Esophagus (tissue), 2 donors: Measurements from ENCODE around the gene DNAH11. TPM values are rescaled to one million over a fixed set of nuclear protein-coding genes. Genes with fewer than 3 reads are reported as not detected.

Source experiments
- H3K27ac ChIP-seq, 2 donors: one replicate each; pipeline ENCODE4 v1.5.1; 2013; ENCODE audit warnings: low read depth in 2 of 2, mild to moderate bottlenecking in 2 of 2, inconsistent platforms in 1 of 2, low read length in 1 of 2, moderate library complexity in 1 of 2
- H3K27me3 ChIP-seq, 2 donors: one replicate each; pipeline ENCODE4 v1.6.1; 2013; ENCODE audit warnings: low read length in 2 of 2, control low read depth in 1 of 2, mild to moderate bottlenecking in 1 of 2; ENCODE audit not compliant: insufficient read depth in 2 of 2, control insufficient read depth in 1 of 2
- H3K36me3 ChIP-seq, 2 donors: one replicate each; pipeline ENCODE4 v1.6.1; 2013; ENCODE audit warnings: low read length in 1 of 2; ENCODE audit not compliant: control insufficient read depth in 2 of 2, insufficient read depth in 2 of 2
- H3K4me1 ChIP-seq, 2 donors: one replicate each; pipeline ENCODE4 v1.6.1; 2013; ENCODE audit warnings: low read length in 1 of 2; ENCODE audit not compliant: control insufficient read depth in 2 of 2, insufficient read depth in 2 of 2
- H3K4me3 ChIP-seq, 2 donors: one replicate each; pipeline ENCODE4 v1.5.1; 2013; ENCODE audit warnings: low read length in 2 of 2, mild to moderate bottlenecking in 2 of 2, low read depth in 1 of 2, moderate library complexity in 1 of 2
- H3K9me3 ChIP-seq, 2 donors: one replicate each; pipeline ENCODE4 v1.6.1; 2013; ENCODE audit warnings: mild to moderate bottlenecking in 2 of 2, low read depth in 1 of 2, low read length in 1 of 2, moderate library complexity in 1 of 2; ENCODE audit not compliant: control insufficient read depth in 2 of 2, insufficient read depth in 1 of 2
- WGBS, 2 donors: extraction: QIAGEN DNeasy Blood & Tissue Kit; methylation state at CpG; one replicate each; pipeline ENCODE4 v1.1.7; 2013; 5-methylcytosine and 5-hydroxymethylcytosine counted together
- polyA plus RNA-seq, 2 donors: library from polyadenylated mRNA; stranded (reverse); fragments of 200-250 nt; gene quantifications; one replicate each; pipeline ENCODE4 v1.2.3, GENCODE V29; 2013
- donor health status: healthy with polysubstance abuse.
- donor health status: Bipolar disorder and iron deficiency.

Gene DNAH11
- polyA plus RNA-seq, 2 donors: 0.51 to 1.6 TPM

DNA sequence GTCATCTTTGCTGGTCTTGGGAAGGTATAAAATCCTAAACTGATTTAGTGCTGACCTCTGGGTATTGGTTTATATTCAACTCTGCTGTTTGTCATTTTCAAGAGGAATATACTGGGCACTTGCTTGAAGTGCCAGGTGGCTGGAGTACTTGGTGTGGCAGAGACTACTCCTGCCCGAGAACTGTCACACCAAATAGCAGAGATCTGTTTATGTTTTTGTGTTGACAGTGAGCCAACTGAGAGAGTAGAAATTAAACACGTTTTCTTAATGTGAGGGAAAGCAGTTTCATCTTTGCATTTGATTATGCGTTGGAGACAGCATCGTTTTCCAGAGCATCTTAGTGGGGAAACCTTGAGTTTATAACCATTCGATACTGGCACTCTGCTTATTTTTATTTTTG, 228.4 kb downstream of the DNAH11 start:
- H3K4me1 ChIP-seq: no peaks in the 10 kb centered on the region
- no peaks in the 10 kb centered on the region for H3K36me3 ChIP-seq
- H3K27ac ChIP-seq: no peak overlapping the region
- no peaks in the 10 kb centered on the region for H3K27me3 ChIP-seq
- H3K4me3 ChIP-seq: no peak overlapping the region
- 64 to 71% methylated on average over 5 of the region's 5 CpGs for WGBS, 2 donors
- no peaks in the 10 kb centered on the region for H3K9me3 ChIP-seq

DNA sequence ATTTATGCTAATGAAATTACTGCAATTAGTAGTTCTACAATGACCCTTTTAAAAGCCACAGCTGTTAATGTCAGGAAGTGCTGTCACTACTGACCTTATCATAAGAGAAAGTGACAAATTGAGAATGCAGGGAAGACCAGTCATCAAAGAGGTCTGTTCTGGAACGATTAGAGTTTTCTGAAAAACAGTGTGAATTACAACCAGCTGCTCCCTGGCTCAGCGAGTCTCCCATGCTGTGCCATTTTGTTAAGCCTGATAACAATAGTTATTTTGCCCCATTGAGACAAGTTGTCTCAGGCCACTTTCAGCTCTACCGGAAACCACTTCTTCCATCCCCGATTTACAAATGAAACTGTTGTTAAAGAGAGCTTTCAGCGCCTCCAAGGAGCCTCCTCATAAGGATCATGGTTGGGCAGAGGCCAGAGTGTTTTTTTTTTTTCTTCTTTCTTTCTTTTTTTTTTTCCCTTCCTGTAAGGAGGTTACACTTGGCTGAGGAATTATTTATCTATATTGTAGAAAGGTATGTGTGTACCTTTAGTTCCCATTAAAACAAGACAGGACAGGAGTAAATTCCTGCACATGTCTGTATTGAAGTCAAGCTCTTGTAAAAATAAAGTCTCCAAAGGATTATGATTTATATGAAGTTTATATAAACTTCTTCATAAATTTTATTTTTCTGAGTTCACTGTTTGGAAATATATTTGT, 229.2 kb downstream of the DNAH11 start:
- Histone ChIP-seq H3K27ac (no peak overlapping the region), H3K4me3 (no peak overlapping the region), H3K36me3 (no peaks in the 10 kb centered on the region), H3K27me3 (no peaks in the 10 kb centered on the region), H3K9me3 (no peaks in the 10 kb centered on the region), H3K4me1 (no peaks in the 10 kb centered on the region)
- WGBS, 2 donors: 13 to 20% methylated on average over 5 of the region's 5 CpGs

DNA sequence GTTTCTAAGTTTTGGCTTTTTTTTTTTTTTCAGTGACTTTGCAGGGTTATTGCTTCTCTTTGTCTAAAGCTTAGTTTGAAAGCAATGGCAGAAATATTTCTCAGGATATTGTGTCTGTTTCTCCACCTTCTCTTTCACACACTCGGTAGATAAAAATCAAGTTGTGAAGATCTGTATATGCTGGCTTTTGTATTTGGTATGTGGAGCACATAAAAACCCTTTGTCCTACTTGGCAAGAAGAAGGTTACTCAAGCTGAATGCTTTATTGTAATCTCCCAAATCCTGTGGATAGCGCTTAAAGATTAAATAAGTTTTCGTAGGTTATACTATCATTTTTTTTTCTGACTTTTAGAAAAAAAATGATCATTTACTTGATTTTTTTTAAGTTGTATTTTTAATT, 230.5 kb downstream of the DNAH11 start:
- 40 to 55% methylated on average over 3 of the region's 3 CpGs for WGBS, 2 donors
- Histone ChIP-seq H3K27me3 (no peaks in the 10 kb centered on the region), H3K36me3 (no peaks in the 10 kb centered on the region), H3K9me3 (no peaks in the 10 kb centered on the region), H3K4me3 (no peak overlapping the region), H3K4me1 (no peaks in the 10 kb centered on the region), H3K27ac (no peak overlapping the region)

DNA sequence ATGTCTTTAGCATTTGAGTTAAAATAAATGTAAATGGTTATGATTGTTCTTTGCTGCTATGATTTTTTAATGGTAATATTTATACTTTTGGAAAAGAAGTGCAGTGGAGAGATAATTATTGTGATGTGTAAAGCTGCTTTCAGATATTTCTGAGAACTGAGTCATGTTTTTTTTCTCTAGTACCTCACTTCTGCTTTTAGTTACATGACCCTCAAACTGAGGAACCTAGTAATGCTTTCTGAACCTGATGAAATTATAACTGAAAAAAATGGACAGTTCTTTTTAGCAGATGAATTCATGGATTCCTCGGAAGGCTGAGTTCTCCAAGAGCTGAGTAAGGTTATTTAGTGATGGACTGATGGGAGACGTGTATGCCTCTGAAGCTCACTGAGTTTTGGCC, 235.1 kb downstream of the DNAH11 start:
- no peaks in the 10 kb centered on the region for H3K4me1 ChIP-seq

DNA sequence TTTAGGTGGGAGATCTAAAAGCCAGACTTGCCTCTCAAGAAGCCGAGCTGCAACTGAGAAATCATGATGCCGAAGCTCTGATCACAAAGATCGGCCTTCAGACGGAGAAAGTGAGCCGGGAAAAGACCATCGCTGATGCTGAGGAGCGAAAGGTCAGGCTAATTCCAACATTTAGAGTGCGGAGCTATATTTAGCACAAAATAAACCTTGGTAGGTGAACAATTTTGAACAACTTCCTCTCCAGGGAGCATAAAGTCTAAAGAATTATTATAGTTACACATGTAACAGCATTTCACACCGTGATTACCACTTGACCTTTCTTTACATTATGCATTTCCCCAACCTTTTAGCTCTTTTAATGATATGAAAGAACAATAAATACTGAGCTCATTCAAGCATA, 236.1 kb downstream of the DNAH11 start:
- Histone ChIP-seq H3K4me3 (no peak overlapping the region), H3K4me1 (no peaks in the 10 kb centered on the region), H3K27me3 (no peaks in the 10 kb centered on the region), H3K9me3 (no peaks in the 10 kb centered on the region), H3K27ac (no peak overlapping the region), H3K36me3 (no peaks in the 10 kb centered on the region)
- 73 to 78% methylated on average over 9 of the region's 9 CpGs for WGBS, 2 donors

More for the DNA sequence above, 235.1 kb downstream of the DNAH11 start:
- H3K9me3 ChIP-seq: no peaks in the 10 kb centered on the region
- H3K4me3 ChIP-seq: no peak overlapping the region
- no peaks in the 10 kb centered on the region for H3K36me3 ChIP-seq
- 81 to 89% methylated on average over 2 of the region's 2 CpGs for WGBS, 2 donors
- no peaks in the 10 kb centered on the region for H3K27me3 ChIP-seq
- no peak overlapping the region for H3K27ac ChIP-seq

DNA sequence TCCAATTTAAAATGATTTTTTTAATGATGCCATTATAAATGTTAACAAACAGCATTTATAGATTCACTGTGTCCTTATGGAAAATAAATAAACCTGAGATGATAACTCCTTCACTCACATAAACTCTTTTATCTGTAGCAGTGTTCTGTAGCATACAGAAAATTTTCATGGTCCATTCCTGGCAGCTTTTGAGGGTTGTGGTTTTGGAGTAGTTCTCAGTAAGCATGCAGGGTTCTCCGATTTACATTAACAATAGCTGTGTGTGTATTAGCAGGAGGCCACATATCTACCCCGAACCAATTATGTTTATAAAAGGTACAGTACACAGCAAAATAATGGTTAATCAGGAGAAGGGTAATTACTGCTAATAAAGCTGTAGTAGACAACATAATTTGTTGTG, 240.2 kb downstream of the DNAH11 start:
- Histone ChIP-seq H3K4me3 (no peak overlapping the region), H3K27me3 (no peaks in the 10 kb centered on the region), H3K9me3 (no peaks in the 10 kb centered on the region), H3K36me3 (no peaks in the 10 kb centered on the region), H3K4me1 (no peaks in the 10 kb centered on the region), H3K27ac (no peak overlapping the region)
- WGBS, 2 donors: 56 to 59% methylated on average over 2 of the region's 2 CpGs

DNA sequence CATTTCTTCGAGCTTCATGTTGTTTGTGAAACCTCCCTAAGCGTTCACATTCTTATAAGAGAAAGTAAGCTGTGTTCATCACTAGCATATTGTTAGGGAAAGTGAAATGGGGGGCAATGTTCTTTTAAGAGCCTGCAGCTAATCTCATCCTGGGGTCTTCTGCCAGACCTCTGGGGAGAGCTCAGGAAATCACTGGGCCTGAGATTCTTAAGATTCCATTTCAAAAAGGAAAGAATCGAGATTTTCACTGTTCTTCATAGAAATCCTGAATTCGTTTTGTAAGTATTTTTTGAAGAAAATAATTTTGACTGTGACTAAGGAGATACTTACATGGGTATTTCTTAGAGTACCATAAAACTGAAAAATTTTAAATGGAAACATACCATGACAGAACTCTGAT, 242.2 kb downstream of the DNAH11 start:
- Histone ChIP-seq H3K4me3 (no peak overlapping the region), H3K36me3 (no peaks in the 10 kb centered on the region), H3K27me3 (no peaks in the 10 kb centered on the region), H3K4me1 (no peaks in the 10 kb centered on the region), H3K9me3 (no peaks in the 10 kb centered on the region), H3K27ac (no peak overlapping the region)
- WGBS, 2 donors: 72 to 81% methylated on average over 4 of the region's 4 CpGs

DNA sequence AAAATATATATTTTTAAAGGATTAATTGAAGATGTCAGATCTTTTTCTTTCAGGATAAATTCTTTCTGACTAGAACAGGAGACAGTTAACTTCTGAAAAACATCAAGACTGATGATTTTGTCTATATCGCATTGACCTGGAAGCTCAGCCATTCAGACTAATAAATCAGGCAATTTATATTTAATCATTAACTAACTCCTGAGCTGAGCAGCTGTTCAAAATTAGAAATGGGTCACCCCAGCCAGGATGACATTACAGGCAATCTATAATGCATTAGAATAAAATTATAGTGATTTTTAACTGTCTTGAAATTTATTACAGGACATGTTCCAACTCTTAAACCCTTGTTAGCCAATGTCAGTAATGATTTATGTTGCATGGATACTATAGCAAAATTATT, 263.0 kb downstream of the DNAH11 start:
- Histone ChIP-seq H3K9me3 (no peaks in the 10 kb centered on the region), H3K27me3 (no peaks in the 10 kb centered on the region), H3K4me3 (no peak overlapping the region), H3K27ac (no peak overlapping the region), H3K36me3 (no peaks in the 10 kb centered on the region), H3K4me1 (no peaks in the 10 kb centered on the region)
- WGBS, 2 donors: 73 to 88% methylated on average over 1 of the region's 1 CpG

DNA sequence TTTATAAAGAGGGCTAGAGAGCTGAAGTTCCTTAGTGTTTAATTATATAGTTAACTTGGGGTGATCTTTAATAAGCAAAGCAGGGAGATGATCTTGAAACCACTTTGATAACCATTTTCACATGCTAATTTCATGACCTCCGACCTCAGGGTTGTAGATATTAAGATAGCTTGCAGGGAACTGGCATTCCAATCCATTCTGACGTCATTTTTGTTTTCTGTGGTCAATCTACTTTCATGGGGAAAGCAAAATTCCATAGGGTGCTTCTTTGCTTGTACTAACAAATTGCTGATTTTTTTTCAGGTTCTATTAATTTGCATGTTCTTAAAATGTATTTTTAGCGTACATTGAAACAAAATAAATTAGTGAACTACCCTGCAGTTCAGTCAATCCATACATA, 263.5 kb downstream of the DNAH11 start:
- H3K4me1 ChIP-seq: no peaks in the 10 kb centered on the region
- no peak overlapping the region for H3K4me3 ChIP-seq
- H3K36me3 ChIP-seq: no peaks in the 10 kb centered on the region
- H3K27me3 ChIP-seq: no peaks in the 10 kb centered on the region
- 76% methylated on average over 3 of the region's 3 CpGs for WGBS, 2 donors
- H3K9me3 ChIP-seq: no peaks in the 10 kb centered on the region
- no peak overlapping the region for H3K27ac ChIP-seq

DNA sequence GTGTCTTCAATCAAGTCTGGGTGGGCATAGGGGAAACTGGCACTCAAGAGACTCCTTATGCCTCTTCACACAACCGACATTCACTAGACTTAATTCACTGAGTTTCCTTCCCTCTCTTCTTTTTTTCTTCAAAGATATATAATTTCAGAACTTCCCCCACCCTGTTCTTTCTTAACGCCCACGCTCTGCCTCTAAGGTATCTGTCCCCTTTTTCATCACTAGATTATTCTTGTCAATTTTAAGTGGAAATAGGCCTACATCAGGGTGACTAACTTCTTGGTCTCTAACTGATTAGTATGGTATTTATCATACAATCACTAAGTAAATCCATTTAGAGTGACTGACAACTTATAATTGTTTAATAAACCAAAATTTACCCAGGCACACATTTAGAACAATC, 276.2 kb downstream of the DNAH11 start:
- Histone ChIP-seq H3K9me3 (no peaks in the 10 kb centered on the region), H3K4me1 (no peaks in the 10 kb centered on the region), H3K36me3 (no peaks in the 10 kb centered on the region), H3K4me3 (no peak overlapping the region), H3K27me3 (no peaks in the 10 kb centered on the region), H3K27ac (no peak overlapping the region)
- 77 to 88% methylated on average over 3 of the region's 3 CpGs for WGBS, 2 donors
